Measurements from ENCODE around the gene GNAI2.
"Not testable (repeated sequence)": the region's sequence is repeated elsewhere in the genome, so short reads cannot be mapped to it uniquely, and the experiment has no call there.

Gene GNAI2

DNA sequence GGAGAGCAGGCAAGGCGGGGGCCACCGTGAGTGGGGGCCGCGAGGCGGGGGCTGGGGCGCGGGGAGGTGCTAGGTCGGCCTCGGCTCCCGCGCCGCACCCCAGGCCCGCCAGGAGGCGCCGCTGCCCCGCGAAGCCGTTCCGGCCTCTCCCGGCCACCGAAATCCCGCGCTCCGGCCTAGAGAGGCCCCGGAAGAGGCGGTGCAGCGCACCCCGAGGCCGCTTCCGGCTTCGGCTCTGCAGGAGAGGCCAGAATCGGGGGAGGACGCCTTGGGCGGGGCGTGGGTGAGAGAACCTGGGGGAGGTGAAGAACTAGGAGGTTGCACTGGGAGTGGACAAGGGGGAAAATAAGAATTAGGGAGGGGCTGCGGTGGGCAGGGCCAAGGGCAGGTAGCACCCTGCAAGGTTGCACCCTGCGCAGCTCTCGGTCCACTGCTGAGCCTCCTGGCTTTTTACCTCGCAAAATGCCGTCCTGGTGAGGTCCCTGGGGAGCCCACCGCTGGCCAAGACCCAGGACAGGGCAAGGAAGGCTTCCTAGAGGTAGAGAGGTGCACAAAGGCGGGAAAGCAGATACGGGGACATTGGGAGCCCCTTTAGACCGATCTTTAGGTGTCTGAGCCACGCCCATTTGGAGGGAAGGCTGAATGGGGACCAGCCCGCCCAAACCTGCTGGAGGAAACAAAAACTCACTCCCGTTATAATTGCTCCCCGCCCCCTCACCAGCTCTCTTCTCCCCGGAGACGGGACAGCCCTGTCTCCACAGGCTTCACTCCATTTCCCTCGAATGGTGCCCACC is 8.4 kb upstream of the GNAI2 start:
- DNase-seq = peak; percentile 95

- DNase-seq = not testable (repeated sequence)
Observed at GRCh38 chr3:50228184-50228763, 7.7 kb upstream of the GNAI2 start.

DNA sequence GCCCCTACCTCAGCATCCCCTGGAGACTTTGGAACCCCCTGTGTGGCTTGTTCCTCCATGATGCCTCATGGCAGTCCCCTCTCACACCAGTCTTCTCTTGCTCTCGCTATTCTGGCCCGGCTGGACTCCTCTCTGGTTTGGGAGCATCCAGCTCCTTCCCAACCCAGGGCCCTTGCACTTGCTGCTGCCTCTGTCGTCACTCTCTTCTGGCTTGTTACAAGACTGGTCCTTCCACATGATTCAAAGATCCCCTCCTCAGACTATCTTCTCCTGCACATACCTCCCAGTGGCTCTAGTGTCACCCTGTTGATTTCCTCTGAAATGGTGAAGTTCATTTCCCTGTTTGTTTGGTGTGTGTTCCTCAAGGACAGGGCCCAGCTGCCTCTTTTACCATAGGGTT is 6.5 kb upstream of the GNAI2 start:
- DNase-seq = no peak

- no peak for DNase-seq
Observed at GRCh38 chr3:50230104-50230793, 5.8 kb upstream of the GNAI2 start.

DNA sequence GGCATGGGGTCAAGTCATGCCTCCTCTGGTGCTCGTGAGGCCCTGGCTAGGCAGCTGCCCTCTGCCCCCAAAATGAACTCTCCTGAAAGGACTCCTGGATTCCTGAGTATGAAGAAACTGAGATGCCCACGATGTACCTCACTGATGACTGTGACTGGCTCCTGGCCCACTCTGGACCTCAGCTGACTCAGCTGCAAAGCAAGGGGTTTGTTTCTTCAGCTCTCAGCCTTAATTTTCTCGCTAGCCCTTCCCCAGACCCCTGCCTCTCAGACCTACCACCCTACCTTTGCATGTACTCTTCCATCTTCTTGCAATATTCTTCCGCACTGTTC is 5.2 kb upstream of the GNAI2 start:
- no peak for DNase-seq

DNA sequence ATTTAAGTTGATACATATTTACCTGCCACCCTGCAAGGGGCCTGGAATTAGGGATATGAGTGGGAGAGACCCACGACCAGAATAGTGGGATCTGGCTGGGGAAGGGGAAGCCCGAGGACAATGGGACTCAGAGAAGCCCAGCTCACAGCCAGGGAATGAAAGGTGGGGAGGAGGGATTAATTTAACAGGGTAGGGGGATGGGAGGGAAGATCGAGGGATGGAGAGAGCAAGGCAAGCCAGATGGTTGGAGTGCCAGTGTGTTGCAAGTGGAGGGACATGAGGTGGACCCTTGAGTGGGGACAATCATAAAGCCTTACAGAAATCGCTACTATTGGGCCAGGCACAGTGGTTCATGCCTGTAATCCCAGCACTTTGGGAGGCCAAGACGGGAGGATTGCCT is 4.4 kb upstream of the GNAI2 start:
- no peak for DNase-seq

- DNase-seq = no peak
Observed at GRCh38 chr3:50232303-50232702, 3.7 kb upstream of the GNAI2 start.

DNA sequence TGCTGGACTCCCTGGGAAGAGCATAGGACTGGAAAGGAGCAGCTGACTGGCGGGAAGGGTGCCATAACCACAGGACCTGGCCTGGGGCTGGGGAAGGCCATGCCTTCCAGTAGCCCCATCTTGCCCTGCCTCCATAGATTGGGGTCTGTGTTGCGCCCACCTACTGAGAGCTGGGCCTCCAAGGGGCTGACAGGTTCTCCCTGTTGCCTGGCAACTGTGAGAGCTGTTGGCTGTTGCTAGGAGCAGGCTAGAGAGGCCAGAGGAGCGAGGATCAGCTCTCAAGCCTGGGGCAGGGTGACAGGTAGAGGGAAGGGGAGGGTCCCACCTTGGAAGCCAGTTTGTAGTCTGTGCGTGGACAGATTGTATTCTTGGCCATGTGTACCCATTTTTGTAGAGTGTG is 2.8 kb upstream of the GNAI2 start:
- DNase-seq = no peak

DNA sequence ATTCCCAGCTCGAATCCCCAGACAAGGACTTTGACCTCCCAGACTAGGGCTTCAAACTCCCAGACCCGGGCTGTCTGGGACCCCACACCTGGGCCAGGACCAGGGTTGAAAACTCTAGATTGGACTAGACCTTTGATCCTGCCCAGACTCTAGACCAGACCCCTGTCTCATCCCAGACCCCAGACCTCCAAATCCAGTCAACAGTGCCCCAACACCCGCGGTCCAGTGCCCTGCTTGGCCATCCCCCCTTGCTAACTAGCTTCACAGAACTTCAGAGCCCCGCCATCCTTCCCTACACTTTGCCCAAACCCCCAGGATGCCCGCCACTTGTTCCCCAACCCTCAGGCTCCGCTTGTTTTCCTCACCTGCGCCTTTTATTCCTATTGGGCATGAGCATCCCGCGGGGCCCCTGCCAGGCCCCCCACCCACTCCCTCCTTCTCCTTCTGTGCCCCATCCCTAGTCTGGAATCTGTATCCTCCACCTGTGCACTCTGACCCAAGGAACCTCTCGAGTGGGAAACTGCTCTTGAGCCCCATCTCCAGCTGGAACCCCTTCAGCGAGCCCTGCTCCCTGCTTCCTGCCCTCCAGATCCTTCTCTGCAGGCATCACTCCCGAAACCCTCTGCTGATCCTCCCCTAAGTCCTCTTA is 604 bp downstream of the GNAI2 start:
- no peak for DNase-seq

GRCh38 chr3:50237133-50237651 is 1.2 kb downstream of the GNAI2 start:
- no peak for DNase-seq

DNA sequence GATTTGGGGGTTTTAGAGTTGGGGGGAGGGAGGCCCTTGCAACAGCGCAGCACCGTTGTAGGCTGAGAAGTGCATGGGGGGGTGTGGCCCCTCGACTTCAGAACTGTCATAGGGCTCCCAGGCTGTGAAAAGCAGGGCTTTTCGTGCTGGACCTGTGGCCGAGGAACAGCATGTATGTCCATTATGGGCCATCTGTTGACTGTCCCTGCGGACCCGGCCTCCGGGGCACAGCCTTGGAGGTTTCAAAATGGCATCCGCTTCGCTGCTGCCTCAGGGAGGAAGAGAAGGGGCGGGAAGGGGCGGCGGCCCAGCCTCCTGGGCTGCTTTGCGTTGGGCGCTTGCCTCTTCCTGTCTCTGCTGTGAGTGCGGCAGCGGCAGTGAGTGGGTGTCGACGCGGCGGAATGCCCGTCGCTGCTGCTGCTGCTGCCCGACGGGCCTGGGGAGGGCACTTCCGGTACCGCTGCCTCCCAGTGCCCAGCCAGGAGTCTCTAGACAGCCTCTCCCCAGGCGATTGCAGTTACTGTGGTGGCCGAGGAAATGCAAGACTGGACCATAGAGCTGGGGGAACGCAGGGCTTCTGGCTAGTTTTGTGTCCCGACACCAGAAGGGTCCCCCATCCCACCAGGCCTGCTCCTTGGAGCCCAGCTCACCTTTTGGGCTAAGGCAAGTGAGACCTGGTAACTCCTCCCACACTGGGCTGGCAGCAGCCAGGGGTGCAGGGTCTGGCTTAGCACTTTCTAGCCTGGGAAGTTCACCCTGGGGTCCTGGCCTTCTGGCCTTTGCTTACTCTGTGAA is 1.9 kb downstream of the GNAI2 start:
- DNase-seq = peak; percentile 89

- DNase-seq = no peak
Observed at GRCh38 chr3:50238549-50239026, 2.6 kb downstream of the GNAI2 start.

- DNase-seq = no peak
Observed at GRCh38 chr3:50239649-50240048, 3.6 kb downstream of the GNAI2 start.

- no peak for DNase-seq
Observed at GRCh38 chr3:50241163-50241562, 5.2 kb downstream of the GNAI2 start.

DNA sequence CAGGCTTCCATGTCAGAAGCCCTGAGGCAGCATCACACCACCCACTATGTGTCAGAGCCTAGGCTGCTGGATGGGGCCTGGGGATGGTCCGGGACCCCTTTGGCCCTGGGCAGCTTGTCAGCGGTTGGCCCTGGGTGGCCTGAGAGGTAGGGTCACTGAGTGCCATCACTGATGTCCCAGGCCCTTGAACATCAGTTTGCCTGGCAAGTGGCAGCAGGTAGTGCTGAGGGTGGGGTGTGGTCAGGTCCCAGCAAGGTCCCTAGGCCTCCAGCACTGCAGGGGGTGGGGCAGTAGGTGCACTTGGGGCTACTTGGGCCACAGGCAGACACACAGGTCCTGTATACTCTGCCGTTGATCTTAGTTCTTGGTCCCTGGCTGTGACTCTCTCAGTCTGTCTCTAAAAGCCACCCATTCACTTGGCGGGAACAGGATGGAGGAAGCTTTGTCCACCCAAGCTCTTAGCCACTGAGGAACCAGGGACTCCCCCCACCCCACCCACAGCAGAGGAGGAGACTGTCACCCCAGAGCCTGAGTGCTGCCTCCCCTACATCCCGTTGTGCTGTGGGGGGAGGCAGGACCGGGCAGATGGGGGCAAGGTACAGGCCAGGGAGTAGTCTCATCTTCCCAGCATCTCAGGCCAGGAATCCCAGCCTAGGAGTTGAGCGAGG is 5.8 kb downstream of the GNAI2 start:
- no peak for DNase-seq

DNA sequence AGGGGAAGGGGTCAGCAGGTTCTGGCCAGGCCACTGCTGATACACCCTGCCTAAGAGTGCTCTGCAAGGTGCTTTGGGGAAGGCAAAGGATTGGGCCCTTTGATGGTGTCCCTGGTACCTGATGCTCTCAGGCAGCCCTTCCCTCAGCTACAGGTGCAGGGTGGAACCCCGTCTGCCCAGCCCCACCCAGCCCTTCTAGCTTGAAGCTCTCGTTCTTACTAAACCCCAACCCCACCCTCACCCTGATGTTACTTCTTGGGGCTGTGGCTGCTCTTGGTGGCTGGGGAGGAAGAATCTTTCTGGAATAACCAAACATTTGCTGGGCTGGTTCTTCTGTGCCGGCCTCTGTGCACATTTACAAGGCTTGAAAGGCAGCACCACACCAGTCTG is 6.4 kb downstream of the GNAI2 start:
- DNase-seq = no peak

- peak; percentile 71 for DNase-seq
Observed at GRCh38 chr3:50242851-50243542, 7.0 kb downstream of the GNAI2 start.

DNA sequence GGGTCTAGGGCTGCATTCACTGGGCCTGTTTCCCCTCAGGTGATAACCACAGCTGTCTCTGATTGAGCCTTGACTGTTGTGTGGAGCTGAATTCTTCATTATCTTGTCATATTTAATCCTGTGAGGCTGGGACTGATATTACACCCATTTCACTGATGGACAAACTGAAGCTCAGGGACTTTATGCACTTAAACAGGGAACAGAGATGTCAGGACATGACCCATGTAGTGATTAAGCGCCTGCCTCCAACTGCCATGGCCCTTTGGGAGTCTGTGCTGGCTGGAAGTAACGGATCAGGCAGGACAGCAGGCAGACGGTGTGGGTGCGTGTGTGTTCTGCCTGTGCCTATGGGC is 7.5 kb downstream of the GNAI2 start:
- DNase-seq = no peak

GRCh38 chr3:50244813-50245212 is 8.8 kb downstream of the GNAI2 start:
- DNase-seq = not testable (repeated sequence)

DNA sequence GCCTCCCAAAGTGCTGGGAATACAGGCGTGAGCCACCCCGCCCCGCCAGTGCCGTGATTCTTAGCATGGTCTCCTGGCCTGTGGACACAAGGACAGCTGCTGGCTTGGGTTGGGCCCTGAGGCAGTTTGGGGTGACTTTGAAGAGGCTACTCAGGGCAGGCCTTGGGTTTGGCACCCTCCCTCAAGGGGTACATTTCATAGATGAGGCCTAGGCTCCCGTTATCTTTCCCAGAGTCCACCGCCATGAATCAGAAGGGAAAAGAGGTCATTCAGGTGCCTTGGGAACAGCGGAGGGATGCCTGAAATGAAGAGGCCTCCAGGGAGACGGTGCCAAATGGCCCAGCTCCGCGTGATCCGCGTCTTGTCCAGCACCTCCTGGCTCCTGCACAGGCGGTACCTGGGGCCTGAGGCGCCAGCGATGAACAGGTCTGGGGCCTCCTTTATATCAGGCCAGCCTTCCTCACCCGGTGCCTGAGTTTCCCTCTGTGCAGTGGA is 9.3 kb downstream of the GNAI2 start:
- no peak for DNase-seq

DNA sequence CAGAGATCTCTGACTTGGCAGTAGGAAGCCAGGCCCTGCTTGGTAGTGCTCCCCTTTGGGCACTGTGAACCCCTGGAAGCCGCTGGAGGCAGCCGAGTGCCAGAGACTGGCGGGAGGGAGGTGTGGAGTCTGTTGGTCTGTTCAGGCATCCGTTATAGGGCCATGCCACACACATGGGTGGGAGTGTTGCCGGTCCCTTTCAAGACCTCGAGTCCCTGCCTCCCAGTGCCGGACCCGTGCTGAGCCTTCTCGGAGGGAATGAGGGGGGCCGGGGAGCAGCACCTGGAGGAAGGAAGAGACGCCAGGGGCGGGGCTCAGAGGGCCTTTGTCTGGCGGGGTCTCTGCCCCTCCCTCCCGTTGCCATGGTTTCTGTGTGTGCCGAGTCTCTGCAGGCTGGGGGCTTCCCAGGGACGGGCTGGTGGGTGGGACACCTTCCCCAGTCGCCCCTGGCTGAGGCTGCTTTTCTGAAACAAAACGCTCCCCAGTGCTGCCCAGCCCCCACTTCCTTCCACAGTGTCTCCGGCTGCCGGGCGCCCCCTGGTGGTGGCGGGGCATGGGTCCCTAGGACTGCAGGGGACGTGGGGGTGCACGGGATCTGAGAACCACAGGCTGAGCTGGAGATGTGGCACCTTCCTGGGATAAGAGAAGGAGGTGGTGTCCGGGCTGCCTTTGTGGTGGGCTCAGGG is 10.0 kb downstream of the GNAI2 start:
- peak; percentile 94 for DNase-seq

All from left hindlimb (tissue), 1 donor.